Chondrocyte (in vitro differentiated cells): ENCODE measurements around the gene ITK. TPM values are rescaled to one million over a fixed set of nuclear protein-coding genes. Genes with fewer than 3 reads are reported as not detected.

ENCODE experiments used
- DNase-seq: peaks from one replicate; pipeline ENCODE4 v3.0.0; 2021; ENCODE audit warnings: mixed read lengths, low spot score
- H3K27ac Mint-ChIP-seq: one replicate; pipeline ENCODE4 v1.8.0; 2021; ENCODE audit warnings: mild to moderate bottlenecking, moderate library complexity, mixed read lengths; ENCODE audit not compliant: unreplicated experiment
- H3K27me3 Mint-ChIP-seq: 2 replicates; pipeline ENCODE4 v1.8.0; 2021; ENCODE audit warnings: low read depth, mixed read lengths
- H3K36me3 Mint-ChIP-seq: 2 replicates; pipeline ENCODE4 v1.8.0; 2021; ENCODE audit warnings: low read depth, mixed read lengths
- H3K4me1 Mint-ChIP-seq: 2 replicates; pipeline ENCODE4 v1.8.0; 2021; ENCODE audit warnings: low read depth, mild to moderate bottlenecking, mixed read lengths
- H3K4me3 Mint-ChIP-seq: one replicate; pipeline ENCODE4 v1.8.0; 2021; ENCODE audit warnings: mild to moderate bottlenecking, moderate library complexity, mixed read lengths; ENCODE audit not compliant: unreplicated experiment
- H3K9me3 Mint-ChIP-seq: 2 replicates; pipeline ENCODE4 v1.8.0; 2021; ENCODE audit warnings: low read depth, mixed read lengths
- total RNA-seq: library from RNA; stranded (reverse); gene quantifications from 3 replicates; pipeline ENCODE4 v1.2.1, GENCODE V29; 2021
- TF ChIP-seq, protein P1 (sequence below): fragments of 200-600 bp; sonication (generic); IDR thresholded peaks from 2 replicates; pipeline ENCODE4 v1.5.0; 2021; ENCODE audit warnings: antibody characterized with exemption, mild to moderate bottlenecking, moderate library complexity

ITK gene
- total RNA-seq, 1 donor from 2014 or later: not detected

DNA sequence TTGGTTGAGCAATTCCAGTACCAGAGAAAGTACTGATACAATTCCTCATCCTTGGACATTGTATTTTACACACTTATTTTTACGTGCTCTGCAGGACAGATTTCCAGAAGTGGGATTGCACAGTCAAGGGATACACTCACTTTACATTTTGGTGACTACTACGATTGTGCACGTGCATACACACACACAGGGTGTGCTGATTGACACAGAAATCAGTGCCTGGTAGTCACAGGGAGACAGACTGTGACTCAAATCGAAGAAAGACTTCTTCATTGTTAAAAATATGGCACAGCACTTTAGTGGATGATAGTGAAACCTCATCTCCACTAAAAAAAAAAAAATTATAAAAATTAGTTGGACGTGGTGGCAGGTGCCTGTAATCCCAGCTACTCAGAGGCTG lies 16.1 kb upstream of the ITK start:
- H3K36me3 Mint-ChIP-seq: no peaks in the 10 kb centered on the region
- peaks cover 53% of the 10 kb centered on the region for H3K27me3 Mint-ChIP-seq

DNA sequence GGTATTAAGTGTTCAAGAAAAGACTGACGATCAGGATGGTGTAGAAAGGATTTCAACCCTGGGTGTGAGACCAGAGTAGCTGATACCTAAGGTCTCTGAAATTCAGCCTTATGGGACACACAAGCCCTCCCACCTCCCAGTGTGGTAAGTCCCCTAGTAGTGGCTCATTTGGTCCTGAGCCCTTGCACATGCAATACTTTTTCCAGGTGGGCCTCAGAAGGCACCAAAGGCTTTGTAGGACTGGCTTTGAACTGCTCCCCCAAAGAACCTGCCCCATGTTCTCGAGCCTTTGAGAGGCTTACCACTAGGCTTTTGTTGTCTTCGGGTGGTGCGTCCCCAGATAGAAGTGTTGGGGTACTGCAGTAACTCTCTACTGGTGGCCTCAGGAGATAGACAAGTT lies 15.4 kb upstream of the ITK start:
- no peak overlapping the region for H3K27ac Mint-ChIP-seq
- H3K27me3 Mint-ChIP-seq: peaks cover 50% of the 10 kb centered on the region
- no peaks in the 10 kb centered on the region for H3K4me1 Mint-ChIP-seq
- no peaks in the 10 kb centered on the region for H3K36me3 Mint-ChIP-seq
- H3K9me3 Mint-ChIP-seq: no peaks in the 10 kb centered on the region
- DNase-seq: no peak
- no peak overlapping the region for H3K4me3 Mint-ChIP-seq
- TF ChIP-seq, protein P1, sequence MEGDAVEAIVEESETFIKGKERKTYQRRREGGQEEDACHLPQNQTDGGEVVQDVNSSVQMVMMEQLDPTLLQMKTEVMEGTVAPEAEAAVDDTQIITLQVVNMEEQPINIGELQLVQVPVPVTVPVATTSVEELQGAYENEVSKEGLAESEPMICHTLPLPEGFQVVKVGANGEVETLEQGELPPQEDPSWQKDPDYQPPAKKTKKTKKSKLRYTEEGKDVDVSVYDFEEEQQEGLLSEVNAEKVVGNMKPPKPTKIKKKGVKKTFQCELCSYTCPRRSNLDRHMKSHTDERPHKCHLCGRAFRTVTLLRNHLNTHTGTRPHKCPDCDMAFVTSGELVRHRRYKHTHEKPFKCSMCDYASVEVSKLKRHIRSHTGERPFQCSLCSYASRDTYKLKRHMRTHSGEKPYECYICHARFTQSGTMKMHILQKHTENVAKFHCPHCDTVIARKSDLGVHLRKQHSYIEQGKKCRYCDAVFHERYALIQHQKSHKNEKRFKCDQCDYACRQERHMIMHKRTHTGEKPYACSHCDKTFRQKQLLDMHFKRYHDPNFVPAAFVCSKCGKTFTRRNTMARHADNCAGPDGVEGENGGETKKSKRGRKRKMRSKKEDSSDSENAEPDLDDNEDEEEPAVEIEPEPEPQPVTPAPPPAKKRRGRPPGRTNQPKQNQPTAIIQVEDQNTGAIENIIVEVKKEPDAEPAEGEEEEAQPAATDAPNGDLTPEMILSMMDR: no peak

More for the DNA sequence above, 16.1 kb upstream of the ITK start:
- H3K4me1 Mint-ChIP-seq: no peaks in the 10 kb centered on the region
- H3K9me3 Mint-ChIP-seq: no peaks in the 10 kb centered on the region
- no peak for DNase-seq
- no peak overlapping the region for H3K27ac Mint-ChIP-seq
- H3K4me3 Mint-ChIP-seq: no peak overlapping the region
- TF ChIP-seq, protein P1: no peak

DNA sequence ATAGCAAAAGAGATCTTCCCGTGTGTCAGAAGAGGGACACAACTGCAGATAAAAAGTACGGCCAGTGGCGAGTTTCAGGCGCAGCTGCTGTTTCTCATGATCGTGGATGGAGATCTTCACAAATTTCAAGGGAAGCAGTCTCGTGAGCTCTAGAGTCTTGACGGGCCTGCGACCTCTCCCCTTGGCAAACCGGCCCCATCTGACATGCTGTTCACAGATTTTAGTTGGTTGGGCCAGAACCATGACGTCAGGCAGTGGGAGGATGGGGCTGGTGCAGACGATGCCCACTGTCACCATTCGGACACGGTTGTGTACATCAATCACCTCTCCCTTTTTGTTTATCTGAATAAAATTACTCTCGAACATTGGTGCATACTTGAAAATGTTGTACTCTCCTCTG lies 15.0 kb upstream of the ITK start:
- no peaks in the 10 kb centered on the region for H3K9me3 Mint-ChIP-seq
- no peaks in the 10 kb centered on the region for H3K36me3 Mint-ChIP-seq
- no peak for DNase-seq
- TF ChIP-seq, protein P1: no peak
- no peaks in the 10 kb centered on the region for H3K4me1 Mint-ChIP-seq
- H3K27ac Mint-ChIP-seq: no peak overlapping the region
- H3K4me3 Mint-ChIP-seq: no peak overlapping the region
- H3K27me3 Mint-ChIP-seq: peaks cover 49% of the 10 kb centered on the region

DNA sequence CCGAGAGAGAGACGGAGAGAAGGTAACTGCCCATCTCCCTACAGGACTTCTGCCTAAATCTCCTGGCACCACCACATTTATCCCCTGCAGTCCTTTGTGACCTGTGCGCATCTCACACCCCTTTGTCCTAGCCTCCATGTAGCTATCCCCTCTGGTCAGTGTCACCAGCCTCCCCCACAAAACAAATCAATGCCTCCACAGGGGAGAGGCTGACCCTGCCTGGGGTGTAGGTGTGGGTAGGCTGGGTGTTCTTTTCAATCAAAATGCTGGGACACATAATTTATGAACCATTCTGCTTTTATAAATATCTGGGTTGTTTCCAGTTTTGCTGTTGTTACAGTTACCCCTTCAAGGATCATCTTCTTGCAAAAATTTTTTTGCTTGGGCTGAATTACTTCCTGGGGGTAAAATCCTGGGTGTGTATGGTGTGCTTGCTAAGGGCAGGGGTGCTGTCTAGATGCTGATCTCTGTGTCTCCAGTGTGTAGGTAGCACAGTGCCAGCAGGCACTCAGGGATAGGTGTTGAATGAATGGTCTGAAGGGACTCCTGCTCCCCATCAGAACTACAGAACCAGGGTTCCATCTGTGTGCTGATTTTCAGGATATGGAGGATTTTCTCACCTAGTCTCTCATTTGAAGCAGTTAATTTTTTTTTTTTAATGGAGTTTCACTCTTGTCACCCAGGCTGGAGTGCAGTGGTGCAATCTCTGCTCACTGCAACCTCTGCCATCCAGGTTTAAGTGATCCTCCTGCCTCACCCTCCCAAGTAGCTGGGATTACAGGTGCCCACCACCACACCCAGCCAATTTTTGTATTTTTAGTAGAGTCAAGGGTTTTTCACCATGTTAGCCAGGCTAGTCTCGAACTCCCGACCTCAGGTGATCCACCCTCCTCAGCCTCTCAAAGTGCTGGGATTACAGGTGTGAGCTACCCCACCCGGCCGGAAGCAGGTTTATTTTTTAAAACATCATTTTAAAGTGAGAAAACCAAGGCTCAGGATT lies 14.1 kb upstream of the ITK start, which contains the start of gene GARIN3:
GARIN3 (minus strand) TSS at position 51 of the 1,000 bp plus-strand sequence. CDS start 96 bp downstream, outside the sequence.
- no peak for DNase-seq
- H3K36me3 Mint-ChIP-seq: no peaks in the 10 kb centered on the region
- no peaks in the 10 kb centered on the region for H3K9me3 Mint-ChIP-seq
- H3K4me1 Mint-ChIP-seq: no peaks in the 10 kb centered on the region
- no peak within 1 kb of the TSS for H3K4me3 Mint-ChIP-seq
- H3K27me3 Mint-ChIP-seq: peaks cover 43% of the 10 kb centered on the region
- TF ChIP-seq, protein P1: no peak
- H3K27ac Mint-ChIP-seq: no peak within 1 kb of the TSS

DNA sequence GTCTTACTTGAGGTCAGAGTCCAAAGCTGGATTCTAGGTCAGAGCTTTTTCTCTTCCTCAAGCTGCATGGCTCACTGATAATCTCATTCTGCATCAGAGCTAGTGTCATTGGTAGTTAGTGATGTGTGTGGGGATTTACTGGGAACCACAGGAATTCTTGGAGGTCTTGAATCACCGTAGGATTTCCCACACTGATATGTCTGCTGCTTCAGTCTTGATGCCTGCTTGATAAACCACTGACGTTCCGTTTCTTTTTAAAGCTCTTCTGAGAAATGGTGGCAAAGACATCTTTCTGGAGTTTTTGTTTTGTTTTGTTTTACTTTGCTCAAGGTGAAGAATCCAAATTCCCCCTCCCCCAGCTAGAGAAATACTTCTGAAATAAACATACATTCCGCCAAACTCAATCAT lies 13.4 kb upstream of the ITK start:
- no peak for DNase-seq
- Mint-ChIP-seq H3K36me3 (no peaks in the 10 kb centered on the region), H3K27me3 (peaks cover 38% of the 10 kb centered on the region), H3K27ac (no peak overlapping the region), H3K9me3 (no peaks in the 10 kb centered on the region), H3K4me3 (no peak overlapping the region), H3K4me1 (no peaks in the 10 kb centered on the region)
- TF ChIP-seq, protein P1: no peak
